SK-N-SH (cell line): Measurements from ENCODE around the gene COX4I2. TPM values are rescaled to one million over a fixed set of nuclear protein-coding genes. Genes with fewer than 3 reads are reported as not detected.
A peak's percentile ranks its signal among the peaks of the same experiment; 100 is the strongest.

Experiments used
- CTCF ChIA-PET: fragments of 300-600, 350-600 bp; formaldehyde crosslinking; extraction: SDS; loops from one replicate; lab custom pipeline; 2021; lab: Yijun Ruan, JAX
- POLR2A ChIA-PET: fragments of 350-600 bp; sonication (Branson Sonifier 250); formaldehyde crosslinking; extraction: SDS; loops from one replicate; lab custom pipeline; 2020; ENCODE audit warnings: antibody characterized with exemption, inconsistent platforms; lab: Yijun Ruan, JAX
- DNase-seq: peaks from one replicate; pipeline ENCODE4 v3.0.0; 2012
- H2AFZ ChIP-seq: fragments of 200-600 bp; sonication (generic); 2 replicates; pipeline ENCODE4 v1.8.1; 2016; ENCODE audit warnings: antibody characterized with exemption, mild to moderate bottlenecking, low read depth
- H3F3A ChIP-seq: fragments of 200-600 bp; sonication (generic); replicated peaks from 2 replicates; pipeline ENCODE3; 2016; ENCODE audit warnings: antibody characterized with exemption, mild to moderate bottlenecking; ENCODE audit not compliant: insufficient read depth
- H3K27ac ChIP-seq, 2 experiments: fragments of 200-500 bp in 1 of 2; fragments of 200-600 bp in 1 of 2; sonication (Bioruptor generic) in 1 of 2; sonication (generic), shearing (Covaris generic) in 1 of 2; 2 replicates each; pipeline versions ENCODE4 v1.5.1 to v1.6.1; 2014 to 2016; ENCODE audit warnings: low read depth in 2 of 2, inconsistent platforms in 1 of 2, low read length in 1 of 2, mild to moderate bottlenecking in 1 of 2, mixed read lengths in 1 of 2
- H3K27me3 ChIP-seq: fragments of 200-600 bp; sonication (generic), shearing (Covaris generic); 2 replicates; pipeline ENCODE4 v1.6.1; 2016; ENCODE audit warnings: mixed run types; ENCODE audit not compliant: insufficient read depth
- H3K36me3 ChIP-seq, 2 experiments: fragments of 200-500 bp in 1 of 2; fragments of 200-600 bp in 1 of 2; sonication (Bioruptor generic) in 1 of 2; sonication (generic) in 1 of 2; replicated peaks in 1 of 2; 2 replicates each; pipeline versions ENCODE3 to v1.5.1; 2014 to 2016; ENCODE audit warnings: low read length in 1 of 2, mild to moderate bottlenecking in 1 of 2; ENCODE audit not compliant: insufficient read depth in 2 of 2, control insufficient read depth in 1 of 2
- H3K4me1 ChIP-seq, 2 experiments: fragments of 200-500 bp in 1 of 2; fragments of 200-600 bp in 1 of 2; sonication (Bioruptor generic) in 1 of 2; sonication (generic), shearing (Covaris generic) in 1 of 2; 2 replicates each; pipeline versions ENCODE4 v1.5.1 to v1.6.1; 2014 to 2016; ENCODE audit warnings: low read depth in 1 of 2, low read length in 1 of 2, mixed run types in 1 of 2; ENCODE audit not compliant: insufficient read depth in 2 of 2, control insufficient read depth in 1 of 2
- H3K4me2 ChIP-seq: fragments of 200-600 bp; sonication (generic), shearing (Covaris generic); 2 replicates; pipeline ENCODE4 v1.6.1; 2017; ENCODE audit warnings: mixed run types
- H3K4me3 ChIP-seq, 2 experiments: fragments of 200-500 bp in 1 of 2; fragments of 200-600 bp in 1 of 2; sonication (Bioruptor generic) in 1 of 2; sonication (generic), shearing (Covaris generic) in 1 of 2; 2 replicates each; pipeline versions ENCODE4 v1.5.1 to v1.8.1; 2014 to 2016; ENCODE audit warnings: low read depth in 2 of 2, inconsistent platforms in 1 of 2, low read length in 1 of 2, mild to moderate bottlenecking in 1 of 2, mixed read lengths in 1 of 2, moderate library complexity in 1 of 2
- H3K79me2 ChIP-seq: fragments of 200-600 bp; sonication (generic); 2 replicates; pipeline ENCODE4 v1.8.1; 2017; ENCODE audit warnings: mild to moderate bottlenecking; ENCODE audit not compliant: insufficient read depth
- H3K9ac ChIP-seq: fragments of 200-600 bp; sonication (generic); 2 replicates; pipeline ENCODE4 v1.6.1; 2017; ENCODE audit warnings: mixed run types
- H3K9me2 ChIP-seq: fragments of 200-600 bp; sonication (generic); 2 replicates; pipeline ENCODE4 v1.6.1; 2017; ENCODE audit warnings: mixed run types
- H3K9me3 ChIP-seq: fragments of 200-600 bp; sonication (generic); 2 replicates; pipeline ENCODE4 v1.6.1; 2017; ENCODE audit warnings: mixed run types, mild to moderate bottlenecking, moderate library complexity
- H4K20me1 ChIP-seq: fragments of 200-600 bp; sonication (generic); 2 replicates; pipeline ENCODE4 v1.6.1; 2017; ENCODE audit warnings: mild to moderate bottlenecking, mixed run types; ENCODE audit not compliant: insufficient read depth
- ELF1 ChIP-seq: IDR thresholded peaks from 2 replicates; pipeline ENCODE4 v1.4.0; 2012
- EP300 ChIP-seq, 2 experiments: IDR thresholded peaks; 2 replicates each; pipeline versions ENCODE4 v1.4.0 to v1.6.1; 2012; ENCODE audit warnings: borderline replicate concordance in 1 of 2, low read depth in 1 of 2, low read length in 1 of 2
- FOSL2 ChIP-seq: IDR thresholded peaks from 2 replicates; pipeline ENCODE4 v1.4.0; 2012; ENCODE audit warnings: low read depth, mild to moderate bottlenecking, moderate library complexity, borderline replicate concordance
- FOXJ3 ChIP-seq: sonication (generic); formaldehyde crosslinking; IDR thresholded peaks from 2 replicates; pipeline ENCODE4 v1.5.1; 2020; ENCODE audit warnings: mild to moderate bottlenecking, missing genetic modification reagents
- FOXM1 ChIP-seq: IDR thresholded peaks from 2 replicates; pipeline ENCODE4 v1.4.0; 2012; ENCODE audit warnings: low read depth, mild to moderate bottlenecking
- GABPA ChIP-seq: IDR thresholded peaks from 2 replicates; pipeline ENCODE4 v1.4.0; 2012; ENCODE audit warnings: low read depth, mild to moderate bottlenecking
- MAX ChIP-seq: IDR thresholded peaks from 2 replicates; pipeline ENCODE4 v1.4.0; 2012; ENCODE audit warnings: low read depth
- NRF1 ChIP-seq: IDR thresholded peaks from 2 replicates; pipeline ENCODE4 v1.6.1; 2012; ENCODE audit warnings: low read depth, mild to moderate bottlenecking, low read length
- PBX3 ChIP-seq: IDR thresholded peaks from 2 replicates; pipeline ENCODE4; 2012
- RAD21 ChIP-seq: IDR thresholded peaks from 2 replicates; pipeline ENCODE4 v1.6.1; 2012; ENCODE audit warnings: mild to moderate bottlenecking, low read length
- RFX5 ChIP-seq: IDR thresholded peaks from 2 replicates; pipeline ENCODE4 v1.6.1; 2012; ENCODE audit warnings: mild to moderate bottlenecking, improper control_type of control experiment, low read length
- RXRA ChIP-seq: IDR thresholded peaks from 2 replicates; pipeline ENCODE4 v1.4.0; 2012; ENCODE audit warnings: low read depth, mild to moderate bottlenecking, borderline replicate concordance
- SIN3A ChIP-seq: IDR thresholded peaks from 2 replicates; pipeline ENCODE4 v1.6.1; 2012; ENCODE audit warnings: low read depth, mild to moderate bottlenecking, low read length, moderate library complexity, borderline replicate concordance
- WGBS: methylation state at CpG from one replicate; pipeline ENCODE4 v1.1.6; 2017; ENCODE audit warnings: low lambda C conversion rate; 5-methylcytosine and 5-hydroxymethylcytosine counted together
- polyA plus RNA-seq, 3 experiments: library from polyadenylated mRNA; depleted of rRNA; stranded (reverse); fragments of >200 nt; gene quantifications; 2 replicates each; pipeline ENCODE4 v1.2.3, GENCODE V29; 2012
- TF ChIP-seq, protein P1 (sequence below): IDR thresholded peaks from 2 replicates; pipeline ENCODE4 v1.6.1; 2012; ENCODE audit warnings: mild to moderate bottlenecking, low read depth, low read length, moderate library complexity
- TF ChIP-seq, protein P2 (sequence below): fragments of 200-600 bp; sonication (generic); IDR thresholded peaks from 2 replicates; pipeline ENCODE4 v1.6.1; 2017; ENCODE audit warnings: antibody characterized with exemption, mild to moderate bottlenecking, moderate library complexity
- TF ChIP-seq, protein P3 (sequence below): fragments of 150-350 bp; IDR thresholded peaks from 2 replicates; pipeline ENCODE4 v1.6.1; 2016; ENCODE audit warnings: mild to moderate bottlenecking, low read depth, low read length
- TF ChIP-seq, protein P4 (sequence below): IDR thresholded peaks from 2 replicates; pipeline ENCODE4 v1.4.0; 2012; ENCODE audit warnings: low read depth, borderline replicate concordance

Gene COX4I2
- polyA plus RNA-seq, 1 of the 3 experiments (the other 2 are of a cell fraction), result 0.21 TPM

DNA sequence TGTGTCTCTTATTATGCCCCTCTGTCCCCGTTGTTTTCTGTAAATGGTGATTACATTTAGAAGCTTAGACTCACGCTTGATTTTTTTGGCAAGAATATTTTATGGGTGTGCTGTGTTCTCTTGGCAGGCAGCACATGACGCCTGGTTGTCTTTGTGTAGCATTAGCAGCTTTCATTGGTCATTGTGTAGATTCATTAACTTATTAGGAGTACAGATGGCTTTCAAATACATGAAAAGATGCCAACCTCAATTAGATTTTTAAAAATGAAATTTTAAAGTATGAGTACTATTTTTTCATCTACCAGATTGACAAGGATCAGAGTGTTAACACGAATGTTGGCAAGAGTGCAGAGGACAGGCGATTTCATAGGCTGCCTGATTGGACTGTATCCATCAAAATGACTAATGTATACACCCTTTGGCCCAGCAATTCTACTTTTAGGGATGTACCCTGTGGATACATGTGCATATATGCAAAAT is 15.2 kb downstream of the COX4I2 start (continued):
- peak; percentile 47 for TF ChIP-seq PBX3
- TF ChIP-seq GABPA, result no peak
- TF ChIP-seq, protein P1, sequence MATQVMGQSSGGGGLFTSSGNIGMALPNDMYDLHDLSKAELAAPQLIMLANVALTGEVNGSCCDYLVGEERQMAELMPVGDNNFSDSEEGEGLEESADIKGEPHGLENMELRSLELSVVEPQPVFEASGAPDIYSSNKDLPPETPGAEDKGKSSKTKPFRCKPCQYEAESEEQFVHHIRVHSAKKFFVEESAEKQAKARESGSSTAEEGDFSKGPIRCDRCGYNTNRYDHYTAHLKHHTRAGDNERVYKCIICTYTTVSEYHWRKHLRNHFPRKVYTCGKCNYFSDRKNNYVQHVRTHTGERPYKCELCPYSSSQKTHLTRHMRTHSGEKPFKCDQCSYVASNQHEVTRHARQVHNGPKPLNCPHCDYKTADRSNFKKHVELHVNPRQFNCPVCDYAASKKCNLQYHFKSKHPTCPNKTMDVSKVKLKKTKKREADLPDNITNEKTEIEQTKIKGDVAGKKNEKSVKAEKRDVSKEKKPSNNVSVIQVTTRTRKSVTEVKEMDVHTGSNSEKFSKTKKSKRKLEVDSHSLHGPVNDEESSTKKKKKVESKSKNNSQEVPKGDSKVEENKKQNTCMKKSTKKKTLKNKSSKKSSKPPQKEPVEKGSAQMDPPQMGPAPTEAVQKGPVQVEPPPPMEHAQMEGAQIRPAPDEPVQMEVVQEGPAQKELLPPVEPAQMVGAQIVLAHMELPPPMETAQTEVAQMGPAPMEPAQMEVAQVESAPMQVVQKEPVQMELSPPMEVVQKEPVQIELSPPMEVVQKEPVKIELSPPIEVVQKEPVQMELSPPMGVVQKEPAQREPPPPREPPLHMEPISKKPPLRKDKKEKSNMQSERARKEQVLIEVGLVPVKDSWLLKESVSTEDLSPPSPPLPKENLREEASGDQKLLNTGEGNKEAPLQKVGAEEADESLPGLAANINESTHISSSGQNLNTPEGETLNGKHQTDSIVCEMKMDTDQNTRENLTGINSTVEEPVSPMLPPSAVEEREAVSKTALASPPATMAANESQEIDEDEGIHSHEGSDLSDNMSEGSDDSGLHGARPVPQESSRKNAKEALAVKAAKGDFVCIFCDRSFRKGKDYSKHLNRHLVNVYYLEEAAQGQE, result no peak
- no peak for TF ChIP-seq SIN3A
- TF ChIP-seq MAX, result peak; percentile 56
- no peak for TF ChIP-seq NRF1
- peak in 1 of 2 experiments; percentile 95; a peak in 2 of 4 replicates for TF ChIP-seq EP300 (IDR thresholded peaks at IDR 0.05; ENCODE audit: borderline replicate concordance in 1 of 2, low read depth in 1 of 2, low read length in 1 of 2)
- TF ChIP-seq RAD21, result no peak; the same call in 1 of the 2 replicates
- TF ChIP-seq FOXJ3, result peak; percentile 84
- no peak for TF ChIP-seq FOSL2
- TF ChIP-seq RXRA, result no peak
- TF ChIP-seq, protein P2, sequence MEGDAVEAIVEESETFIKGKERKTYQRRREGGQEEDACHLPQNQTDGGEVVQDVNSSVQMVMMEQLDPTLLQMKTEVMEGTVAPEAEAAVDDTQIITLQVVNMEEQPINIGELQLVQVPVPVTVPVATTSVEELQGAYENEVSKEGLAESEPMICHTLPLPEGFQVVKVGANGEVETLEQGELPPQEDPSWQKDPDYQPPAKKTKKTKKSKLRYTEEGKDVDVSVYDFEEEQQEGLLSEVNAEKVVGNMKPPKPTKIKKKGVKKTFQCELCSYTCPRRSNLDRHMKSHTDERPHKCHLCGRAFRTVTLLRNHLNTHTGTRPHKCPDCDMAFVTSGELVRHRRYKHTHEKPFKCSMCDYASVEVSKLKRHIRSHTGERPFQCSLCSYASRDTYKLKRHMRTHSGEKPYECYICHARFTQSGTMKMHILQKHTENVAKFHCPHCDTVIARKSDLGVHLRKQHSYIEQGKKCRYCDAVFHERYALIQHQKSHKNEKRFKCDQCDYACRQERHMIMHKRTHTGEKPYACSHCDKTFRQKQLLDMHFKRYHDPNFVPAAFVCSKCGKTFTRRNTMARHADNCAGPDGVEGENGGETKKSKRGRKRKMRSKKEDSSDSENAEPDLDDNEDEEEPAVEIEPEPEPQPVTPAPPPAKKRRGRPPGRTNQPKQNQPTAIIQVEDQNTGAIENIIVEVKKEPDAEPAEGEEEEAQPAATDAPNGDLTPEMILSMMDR, result no peak
- TF ChIP-seq ELF1, result no peak

DNA sequence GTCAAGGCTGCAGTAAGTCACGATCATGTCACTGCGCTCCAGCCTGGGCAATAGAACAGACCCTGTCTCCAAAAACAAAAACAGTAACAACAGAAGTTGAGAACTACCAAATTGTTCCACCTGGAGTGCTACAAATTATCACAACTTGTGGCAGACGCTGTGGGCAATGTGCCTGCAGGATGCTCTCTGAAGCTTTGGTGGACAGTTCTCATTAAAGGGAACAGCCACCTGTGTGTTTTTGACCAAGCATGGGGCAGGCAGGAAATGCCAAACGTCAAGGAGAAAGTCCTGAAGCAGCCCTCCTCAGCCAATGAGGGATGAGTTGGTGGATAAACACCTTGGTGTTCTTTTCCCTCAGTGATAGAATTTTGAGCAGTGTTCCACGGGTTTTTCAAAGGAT is 15.8 kb downstream of the COX4I2 start:
- Histone ChIP-seq H2AFZ (no peak overlapping the region), H3K36me3 (no peaks in the 10 kb centered on the region), H3K4me1 (peaks cover 12 to 23% of the 10 kb centered on the region in 2 experiments; a peak in 3 of 4 replicates), H3F3A (peaks cover 13% of the 10 kb centered on the region), H3K4me2 (peak overlapping the region; percentile 37; the same call in 1 of the 2 replicates), H3K27ac (peak overlapping the region in 1 of 2 experiments; percentile 74; a peak in 2 of 4 replicates), H3K4me3 (no peak overlapping the region), H3K27me3 (no peaks in the 10 kb centered on the region), H3K9me2 (no peaks in the 10 kb centered on the region), H3K9ac (no peak overlapping the region), H3K9me3 (no peaks in the 10 kb centered on the region), H4K20me1 (no peaks in the 10 kb centered on the region), H3K79me2 (no peaks in the 10 kb centered on the region)
- POLR2A ChIA-PET, result interaction anchor here (1.0 to 1.1 kb wide), 2 partner anchors 15 to 70 kb away, joined by 4 to 5 read pairs; no protein-coding TSS in a partner anchor
- WGBS, result 32% methylated on average over 5 of the region's 5 CpGs
- CTCF ChIA-PET, result interaction anchor here (1.0 to 16.4 kb wide), 8 partner anchors 8 to 93 kb away, joined by 5 to 288 read pairs (median 20); partner anchors contain the start of genes BCL2L1 and COX4I2
- DNase-seq, result no peak
- TF ChIP-seq, protein P3, sequence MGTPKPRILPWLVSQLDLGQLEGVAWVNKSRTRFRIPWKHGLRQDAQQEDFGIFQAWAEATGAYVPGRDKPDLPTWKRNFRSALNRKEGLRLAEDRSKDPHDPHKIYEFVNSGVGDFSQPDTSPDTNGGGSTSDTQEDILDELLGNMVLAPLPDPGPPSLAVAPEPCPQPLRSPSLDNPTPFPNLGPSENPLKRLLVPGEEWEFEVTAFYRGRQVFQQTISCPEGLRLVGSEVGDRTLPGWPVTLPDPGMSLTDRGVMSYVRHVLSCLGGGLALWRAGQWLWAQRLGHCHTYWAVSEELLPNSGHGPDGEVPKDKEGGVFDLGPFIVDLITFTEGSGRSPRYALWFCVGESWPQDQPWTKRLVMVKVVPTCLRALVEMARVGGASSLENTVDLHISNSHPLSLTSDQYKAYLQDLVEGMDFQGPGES, result no peak
- TF ChIP-seq GABPA (no peak), FOXM1 (no peak), RFX5 (no peak), MAX (no peak), PBX3 (no peak)
- TF ChIP-seq, protein P4, sequence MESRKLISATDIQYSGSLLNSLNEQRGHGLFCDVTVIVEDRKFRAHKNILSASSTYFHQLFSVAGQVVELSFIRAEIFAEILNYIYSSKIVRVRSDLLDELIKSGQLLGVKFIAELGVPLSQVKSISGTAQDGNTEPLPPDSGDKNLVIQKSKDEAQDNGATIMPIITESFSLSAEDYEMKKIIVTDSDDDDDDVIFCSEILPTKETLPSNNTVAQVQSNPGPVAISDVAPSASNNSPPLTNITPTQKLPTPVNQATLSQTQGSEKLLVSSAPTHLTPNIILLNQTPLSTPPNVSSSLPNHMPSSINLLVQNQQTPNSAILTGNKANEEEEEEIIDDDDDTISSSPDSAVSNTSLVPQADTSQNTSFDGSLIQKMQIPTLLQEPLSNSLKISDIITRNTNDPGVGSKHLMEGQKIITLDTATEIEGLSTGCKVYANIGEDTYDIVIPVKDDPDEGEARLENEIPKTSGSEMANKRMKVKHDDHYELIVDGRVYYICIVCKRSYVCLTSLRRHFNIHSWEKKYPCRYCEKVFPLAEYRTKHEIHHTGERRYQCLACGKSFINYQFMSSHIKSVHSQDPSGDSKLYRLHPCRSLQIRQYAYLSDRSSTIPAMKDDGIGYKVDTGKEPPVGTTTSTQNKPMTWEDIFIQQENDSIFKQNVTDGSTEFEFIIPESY, result no peak
